Suprapubic skin (tissue), 4 donors: ENCODE results near the gene CFL1.
A peak's percentile ranks its signal among the peaks of the same experiment; 100 is the strongest.

Experiments used
- EP300 ChIP-seq: sonication (generic); formaldehyde crosslinking; IDR thresholded peaks from one replicate; pipeline ENCODE4 v1.6.1; 2017; ENCODE audit warnings: antibody characterized with exemption
- POLR2A ChIP-seq, 2 donors: fragments of 450-650 bp; IDR thresholded peaks; one replicate each; pipeline ENCODE4 v1.6.1; 2017; ENCODE audit warnings: antibody characterized with exemption in 2 of 2, mild to moderate bottlenecking in 2 of 2, moderate library complexity in 2 of 2
- POLR2AphosphoS5 ChIP-seq, 3 donors: sonication (generic); formaldehyde crosslinking; IDR thresholded peaks; one replicate each; pipeline ENCODE4 v1.6.1; 2017; ENCODE audit warnings: antibody characterized with exemption in 3 of 3
- TF ChIP-seq, protein P1 (sequence below), 2 donors: fragments of 200-600 bp in 1 of 2; fragments of 450-650 bp in 1 of 2; sonication (generic) in 1 of 2; IDR thresholded peaks; one replicate each; pipeline ENCODE4 v1.5.1; 2016 to 2019; ENCODE audit warnings: antibody characterized with exemption in 2 of 2, mild to moderate bottlenecking in 1 of 2, moderate library complexity in 1 of 2

- TF ChIP-seq, protein P1, sequence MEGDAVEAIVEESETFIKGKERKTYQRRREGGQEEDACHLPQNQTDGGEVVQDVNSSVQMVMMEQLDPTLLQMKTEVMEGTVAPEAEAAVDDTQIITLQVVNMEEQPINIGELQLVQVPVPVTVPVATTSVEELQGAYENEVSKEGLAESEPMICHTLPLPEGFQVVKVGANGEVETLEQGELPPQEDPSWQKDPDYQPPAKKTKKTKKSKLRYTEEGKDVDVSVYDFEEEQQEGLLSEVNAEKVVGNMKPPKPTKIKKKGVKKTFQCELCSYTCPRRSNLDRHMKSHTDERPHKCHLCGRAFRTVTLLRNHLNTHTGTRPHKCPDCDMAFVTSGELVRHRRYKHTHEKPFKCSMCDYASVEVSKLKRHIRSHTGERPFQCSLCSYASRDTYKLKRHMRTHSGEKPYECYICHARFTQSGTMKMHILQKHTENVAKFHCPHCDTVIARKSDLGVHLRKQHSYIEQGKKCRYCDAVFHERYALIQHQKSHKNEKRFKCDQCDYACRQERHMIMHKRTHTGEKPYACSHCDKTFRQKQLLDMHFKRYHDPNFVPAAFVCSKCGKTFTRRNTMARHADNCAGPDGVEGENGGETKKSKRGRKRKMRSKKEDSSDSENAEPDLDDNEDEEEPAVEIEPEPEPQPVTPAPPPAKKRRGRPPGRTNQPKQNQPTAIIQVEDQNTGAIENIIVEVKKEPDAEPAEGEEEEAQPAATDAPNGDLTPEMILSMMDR (IDR thresholded peaks at IDR 0.05), result peak; percentile 89 to 100
- TF ChIP-seq POLR2AphosphoS5 (IDR thresholded peaks at IDR 0.05) (peak in 2 of 3 donors; percentile 45 to 66), EP300 (no peak), POLR2A (IDR thresholded peaks at IDR 0.05) (peak in 1 of 2 donors; percentile 26)
Measured at GRCh38 chr11:65817835-65818680, 39.9 kb downstream of the CFL1 start.
